H1 (cell line): ENCODE data around the gene CUX1. TPM values are rescaled to one million over a fixed set of nuclear protein-coding genes. Genes with fewer than 3 reads are reported as not detected.
A peak's percentile ranks its signal among the peaks of the same experiment; 100 is the strongest.

ENCODE experiments used
- ASH2L ChIP-seq: fragments of 200-600, 300-600 bp; sonication (generic); IDR thresholded peaks from one replicate; pipeline ENCODE4 v1.7.1; 2017; ENCODE audit warnings: low read length
- CREB1 ChIP-seq: IDR thresholded peaks from 2 replicates; pipeline ENCODE4 v1.6.1; 2012; ENCODE audit warnings: inconsistent platforms
- CTBP2 ChIP-seq: IDR thresholded peaks from 2 replicates; pipeline ENCODE4 v1.7.0; 2011; ENCODE audit warnings: borderline replicate concordance, mild to moderate bottlenecking, moderate library complexity, mixed read lengths, low read length; ENCODE audit not compliant: insufficient read depth, insufficient read length
- EGR1 ChIP-seq: IDR thresholded peaks from 2 replicates; pipeline ENCODE4 v1.6.1; 2011; ENCODE audit warnings: low read depth, low read length, borderline replicate concordance
- FOSL1 ChIP-seq: IDR thresholded peaks from 2 replicates; pipeline ENCODE4 v1.6.1; 2011; ENCODE audit warnings: mild to moderate bottlenecking, low read depth, low read length, moderate library complexity; ENCODE audit not compliant: insufficient read depth
- GABPA ChIP-seq: IDR thresholded peaks from 2 replicates; pipeline ENCODE4 v1.6.1; 2011; ENCODE audit warnings: mild to moderate bottlenecking, low read length, moderate library complexity, borderline replicate concordance; ENCODE audit not compliant: insufficient read depth
- KDM1A ChIP-seq: fragments of 200-600, 300-600 bp; sonication (generic); IDR thresholded peaks from 2 replicates; pipeline ENCODE4 v1.7.1; 2016; ENCODE audit warnings: mild to moderate bottlenecking, low read length, borderline replicate concordance
- MAFK ChIP-seq: IDR thresholded peaks from 2 replicates; pipeline ENCODE4 v1.6.1; 2012; ENCODE audit warnings: low read depth, mild to moderate bottlenecking, improper control_type of control experiment, low read length
- RAD21 ChIP-seq, 2 experiments: IDR thresholded peaks in 1 of 2; conservative IDR thresholded peaks in 1 of 2; 2 replicates each; pipeline ENCODE4 v1.6.1; 2011; ENCODE audit warnings: low read depth in 2 of 2, low read length in 2 of 2, improper control_type of control experiment in 1 of 2, inconsistent platforms in 1 of 2, mild to moderate bottlenecking in 1 of 2, moderate library complexity in 1 of 2
- RBBP5 ChIP-seq: IDR thresholded peaks from 2 replicates; pipeline ENCODE4 v1.7.1; 2012; ENCODE audit warnings: low read depth, mild to moderate bottlenecking, inconsistent platforms, low read length, moderate library complexity, borderline replicate concordance
- RXRA ChIP-seq: IDR thresholded peaks from 2 replicates; pipeline ENCODE4 v1.6.1; 2011; ENCODE audit warnings: low read depth, mild to moderate bottlenecking, low read length, moderate library complexity; ENCODE audit not compliant: insufficient read depth
- SIN3A ChIP-seq, 2 experiments: IDR thresholded peaks in 1 of 2; conservative IDR thresholded peaks in 1 of 2; 2 replicates each; pipeline ENCODE4 v1.6.1; 2011 to 2012; ENCODE audit warnings: low read length in 2 of 2, improper control_type of control experiment in 1 of 2, low read depth in 1 of 2, mild to moderate bottlenecking in 1 of 2
- SIX5 ChIP-seq: IDR thresholded peaks from 2 replicates; pipeline ENCODE4 v1.6.1; 2011; ENCODE audit warnings: mild to moderate bottlenecking, low read depth, low read length
- SUZ12 ChIP-seq: fragments of 200-600 bp; sonication (generic); IDR thresholded peaks from 2 replicates; pipeline ENCODE4 v1.6.1; 2012; ENCODE audit warnings: mild to moderate bottlenecking, inconsistent platforms, low read length, moderate library complexity, mixed read lengths
- TAF7 ChIP-seq: optimal IDR thresholded peaks from 2 replicates; pipeline ENCODE3; 2011; ENCODE audit warnings: low read depth, mild to moderate bottlenecking, inconsistent platforms, low read length, moderate library complexity, borderline replicate concordance
- TEAD4 ChIP-seq: IDR thresholded peaks from 2 replicates; pipeline ENCODE4 v1.6.1; 2012; ENCODE audit warnings: low read depth, low read length, inconsistent platforms, mixed read lengths
- YY1 ChIP-seq: IDR thresholded peaks from 2 replicates; pipeline ENCODE4 v1.6.1; 2011; ENCODE audit warnings: low read depth, mild to moderate bottlenecking, low read length
- ZNF274 ChIP-seq: IDR thresholded peaks from 2 replicates; pipeline ENCODE4 v1.7.0; 2012; ENCODE audit warnings: low read length, borderline replicate concordance; ENCODE audit errors: extremely low read depth
- polyA plus RNA-seq, 7 experiments: library from polyadenylated mRNA; depleted of rRNA in 3 of 7; stranded (reverse) in 5 of 7; unstranded in 2 of 7; fragments of >200 nt in 5 of 7; fragments of 200-250 nt in 2 of 7; gene quantifications; 1 replicate in 5 of 7; 2 replicates in 1 of 7; 4 replicates in 1 of 7; pipeline versions ENCODE4 v1.2.1 to v1.2.3, GENCODE V29; 2011 to 2013; ENCODE audit warnings: missing spikeins in 2 of 7, mixed read lengths in 2 of 7
- total RNA-seq: library from RNA; stranded (reverse); fragmentation: NEBNext Ultra II Directional; extraction: Animal tissue kit (Norgen Biotek cat#: 25700); gene quantifications from 2 replicates; pipeline ENCODE4 v1.2.1, GENCODE V29; 2021
- TF ChIP-seq, protein P1 (sequence below), 3 experiments: IDR thresholded peaks; 1 replicate in 2 of 3; 2 replicates in 1 of 3; pipeline versions ENCODE4 v1.5.1 to v1.6.1; 2011; ENCODE audit warnings: low read length in 3 of 3, mild to moderate bottlenecking in 3 of 3, inconsistent platforms in 2 of 3, low read depth in 1 of 3, moderate library complexity in 1 of 3; ENCODE audit not compliant: insufficient read depth in 1 of 3; ENCODE audit errors: control extremely low read depth in 1 of 3

The CUX1 gene
- total and polyA plus RNA-seq, 2 of the 8 experiments (the other 6 are each of a cell fraction or from before 2014, with no cell fraction given), result 21.6 to 65.9 TPM

DNA sequence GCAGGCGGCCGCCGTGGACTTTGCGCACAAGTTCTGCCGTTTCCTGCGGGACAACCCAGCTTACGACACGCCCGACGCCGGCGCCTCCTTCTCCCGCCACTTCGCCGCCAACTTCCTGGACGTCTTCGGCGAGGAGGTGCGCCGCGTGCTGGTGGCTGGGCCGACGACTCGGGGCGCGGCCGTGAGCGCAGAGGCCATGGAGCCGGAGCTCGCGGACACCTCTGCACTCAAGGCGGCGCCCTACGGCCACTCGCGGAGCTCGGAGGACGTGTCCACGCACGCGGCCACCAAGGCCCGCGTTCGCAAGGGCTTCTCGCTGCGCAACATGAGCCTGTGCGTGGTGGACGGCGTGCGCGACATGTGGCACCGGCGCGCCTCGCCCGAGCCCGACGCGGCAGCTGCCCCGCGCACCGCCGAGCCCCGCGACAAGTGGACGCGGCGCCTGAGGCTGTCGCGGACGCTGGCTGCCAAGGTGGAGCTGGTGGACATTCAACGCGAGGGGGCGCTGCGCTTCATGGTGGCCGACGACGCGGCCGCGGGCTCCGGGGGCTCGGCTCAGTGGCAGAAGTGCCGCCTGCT is 483.3 kb downstream of the CUX1 start (continued):
- TF ChIP-seq CTBP2, result peak; percentile 83
- peak; percentile 46 for TF ChIP-seq TAF7
- TF ChIP-seq, protein P1, sequence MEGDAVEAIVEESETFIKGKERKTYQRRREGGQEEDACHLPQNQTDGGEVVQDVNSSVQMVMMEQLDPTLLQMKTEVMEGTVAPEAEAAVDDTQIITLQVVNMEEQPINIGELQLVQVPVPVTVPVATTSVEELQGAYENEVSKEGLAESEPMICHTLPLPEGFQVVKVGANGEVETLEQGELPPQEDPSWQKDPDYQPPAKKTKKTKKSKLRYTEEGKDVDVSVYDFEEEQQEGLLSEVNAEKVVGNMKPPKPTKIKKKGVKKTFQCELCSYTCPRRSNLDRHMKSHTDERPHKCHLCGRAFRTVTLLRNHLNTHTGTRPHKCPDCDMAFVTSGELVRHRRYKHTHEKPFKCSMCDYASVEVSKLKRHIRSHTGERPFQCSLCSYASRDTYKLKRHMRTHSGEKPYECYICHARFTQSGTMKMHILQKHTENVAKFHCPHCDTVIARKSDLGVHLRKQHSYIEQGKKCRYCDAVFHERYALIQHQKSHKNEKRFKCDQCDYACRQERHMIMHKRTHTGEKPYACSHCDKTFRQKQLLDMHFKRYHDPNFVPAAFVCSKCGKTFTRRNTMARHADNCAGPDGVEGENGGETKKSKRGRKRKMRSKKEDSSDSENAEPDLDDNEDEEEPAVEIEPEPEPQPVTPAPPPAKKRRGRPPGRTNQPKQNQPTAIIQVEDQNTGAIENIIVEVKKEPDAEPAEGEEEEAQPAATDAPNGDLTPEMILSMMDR (IDR thresholded peaks at IDR 0.05; ENCODE audit: control extremely low read depth in 1 of 3, insufficient read depth in 1 of 3, low read depth in 1 of 3, low read length in 3 of 3), result peak in 2 of 3 experiments; percentile 86 to 92; a peak in 3 of 4 replicates
- no peak for TF ChIP-seq RXRA
- peak; percentile 76 for TF ChIP-seq CREB1
- peak; percentile 86; the same call in 1 of the 2 replicates for TF ChIP-seq GABPA
- TF ChIP-seq RAD21 (IDR thresholded peaks at IDR 0.05 in 1 of 2, conservative IDR thresholded peaks at IDR 0.05 in 1 of 2; ENCODE audit: low read depth in 2 of 2, low read length in 2 of 2), result peak; percentile 64 to 82
- TF ChIP-seq TEAD4, result 0 out of 2 replicates have a peak, but pooled peaks have one; percentile 21
- peak; percentile 85 for TF ChIP-seq YY1
- no peak for TF ChIP-seq FOSL1
- TF ChIP-seq EGR1, result no peak; the same call in 1 of the 2 replicates
- peak; percentile 58 for TF ChIP-seq ASH2L
- TF ChIP-seq SIN3A (conservative IDR thresholded peaks at IDR 0.05 in 1 of 2, IDR thresholded peaks at IDR 0.05 in 1 of 2; ENCODE audit: low read depth in 1 of 2, low read length in 2 of 2), result peak in 1 of 2 experiments; percentile 63; a peak in 1 of 4 replicates
- TF ChIP-seq KDM1A, result 0 out of 2 replicates have a peak, but pooled peaks have one; percentile 25
- TF ChIP-seq ZNF274, result no peak
- TF ChIP-seq SUZ12, result no peak
- TF ChIP-seq RBBP5, result no peak
- TF ChIP-seq SIX5, result no peak
- no peak for TF ChIP-seq MAFK
